D721Med (cell line): ENCODE data around the gene PCBP3.

Source experiments
- DNase-seq: peaks from one replicate; pipeline ENCODE4 v3.0.0; 2011; ENCODE audit warnings: low spot score; ENCODE audit not compliant: insufficient read length
- FAIRE-seq: peaks from 2 replicates; lab custom pipeline; 2011; peaks lifted over from hg19 to GRCh38; lab: Jason Lieb, UNC
- CTCF ChIP-seq: IDR thresholded peaks from 2 replicates; pipeline ENCODE4 v1.5.1; 2012; ENCODE audit warnings: mild to moderate bottlenecking, control low read depth; ENCODE audit not compliant: insufficient read depth; ENCODE audit errors: missing control alignments

PCBP3 gene

GRCh38 chr21:45935628-45936027 lies 292.1 kb downstream of the PCBP3 start:
- no peak for FAIRE-seq
- TF ChIP-seq CTCF, result no peak
- no peak for DNase-seq

GRCh38 chr21:45937721-45938452 lies 294.4 kb downstream of the PCBP3 start:
- no peak for FAIRE-seq
- DNase-seq, result no peak

DNA sequence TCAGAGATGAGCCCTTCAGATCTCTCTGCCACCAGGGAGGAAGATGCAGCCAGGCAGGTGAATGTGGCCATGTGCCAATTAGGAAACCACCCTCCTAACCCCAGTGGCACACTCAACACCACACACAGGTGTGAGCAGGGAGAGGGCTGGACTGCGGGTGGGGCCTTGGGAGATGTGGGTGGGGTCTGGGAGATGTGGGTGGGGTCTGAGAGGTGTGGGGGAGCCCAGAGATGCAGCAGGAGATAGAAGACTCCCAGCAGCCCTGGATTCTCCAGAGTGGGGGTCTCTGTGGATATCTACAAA lies 294.9 kb downstream of the PCBP3 start:
- TF ChIP-seq CTCF, result no peak
- DNase-seq (no peak), FAIRE-seq (no peak)

More at GRCh38 chr21:45937721-45938452, 294.4 kb downstream of the PCBP3 start:
- TF ChIP-seq CTCF, result no peak

DNA sequence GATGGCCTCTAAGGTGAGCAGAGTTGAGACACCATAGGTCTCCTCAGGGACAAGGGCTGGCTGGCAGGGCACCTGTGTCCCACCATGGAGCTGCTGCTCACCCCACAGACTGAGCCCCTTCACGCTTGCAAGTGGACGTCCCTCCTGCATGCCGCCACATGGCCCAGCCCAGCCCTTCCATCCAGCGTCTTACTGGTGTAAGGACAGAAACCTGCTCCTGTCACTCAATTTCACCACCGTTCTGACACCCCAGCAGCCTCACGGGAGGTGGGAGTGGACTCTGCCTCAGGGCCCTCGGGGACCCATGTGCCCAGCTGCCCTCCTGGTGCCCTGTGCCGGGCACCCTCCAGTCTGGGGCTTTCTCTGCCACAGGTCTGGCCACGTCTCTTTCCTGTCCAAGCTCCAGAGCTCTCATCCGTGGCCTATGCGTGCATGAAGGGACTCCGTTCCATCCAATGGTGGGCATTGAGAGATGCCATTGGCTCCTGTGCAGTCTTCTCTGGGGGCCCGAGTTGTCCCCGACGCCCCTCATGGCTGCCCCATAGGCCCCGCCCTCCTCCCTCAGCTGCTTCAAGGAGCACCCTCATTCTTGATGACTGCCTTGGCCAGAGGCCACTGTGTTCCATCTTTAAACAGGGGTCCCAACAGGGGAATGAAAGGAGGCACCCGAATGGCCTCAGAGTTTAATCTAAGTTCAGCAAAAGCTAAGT lies 295.4 kb downstream of the PCBP3 start:
- no peak for TF ChIP-seq CTCF
- FAIRE-seq (no peak), DNase-seq (no peak)

GRCh38 chr21:45939521-45940045 lies 296.1 kb downstream of the PCBP3 start:
- no peak for TF ChIP-seq CTCF
- DNase-seq (no peak), FAIRE-seq (no peak)

GRCh38 chr21:45940091-45940490 lies 296.6 kb downstream of the PCBP3 start:
- no peak for TF ChIP-seq CTCF
- DNase-seq (no peak), FAIRE-seq (no peak)

DNA sequence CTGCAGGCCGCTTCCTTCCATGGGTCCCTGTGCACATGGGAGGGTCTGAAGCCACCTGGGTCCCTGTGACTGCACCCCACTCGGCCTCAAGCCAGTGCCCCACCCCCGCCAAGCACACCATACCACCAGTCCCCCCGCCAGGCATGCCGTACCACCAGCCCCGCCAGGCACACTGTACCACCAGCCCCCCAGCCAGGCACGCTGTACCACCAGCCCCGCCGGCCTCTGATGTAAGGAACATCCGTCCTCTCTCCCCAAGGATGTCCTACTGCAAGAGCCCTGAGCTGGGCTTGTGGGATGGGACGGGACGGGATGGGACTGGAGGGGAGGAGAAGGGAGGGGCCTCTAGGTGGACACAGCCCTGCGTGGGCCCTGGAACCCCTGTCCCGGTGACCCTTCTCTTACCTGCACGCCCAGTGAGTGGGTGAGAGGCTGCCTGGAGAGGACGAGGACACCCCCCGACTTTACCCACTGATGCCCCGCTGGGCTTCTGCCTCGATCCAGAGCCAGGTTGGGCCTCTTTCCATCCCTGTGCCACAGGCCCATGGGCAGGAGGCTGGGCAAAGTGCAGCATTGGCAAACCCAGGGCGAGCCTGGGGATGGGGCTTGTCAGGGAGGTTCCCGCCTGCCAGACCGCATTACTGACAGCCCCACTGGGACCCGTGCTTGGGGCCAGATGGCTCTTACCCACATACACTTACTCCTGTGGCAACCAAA lies 297.3 kb downstream of the PCBP3 start:
- DNase-seq (peak; percentile 17), FAIRE-seq (no peak)
- no peak for TF ChIP-seq CTCF
